Gastrocnemius medialis (tissue), 4 donors: ENCODE measurements around the gene HCN1.

Experiments used
- POLR2A ChIP-seq, 2 donors: fragments of 450-650 bp; IDR thresholded peaks; one replicate each; pipeline ENCODE4 v1.6.1; 2017; ENCODE audit warnings: antibody characterized with exemption in 2 of 2, mild to moderate bottlenecking in 2 of 2, moderate library complexity in 2 of 2
- TF ChIP-seq, protein P1 (sequence below), 5 experiments: fragments of 450-650 bp in 3 of 5; fragments of 200-600 bp in 2 of 5; sonication (generic) in 2 of 5; IDR thresholded peaks in 4 of 5; conservative IDR thresholded peaks in 1 of 5; 1 replicate in 4 of 5; 2 replicates in 1 of 5; pipeline ENCODE4 v1.5.1; 2016 to 2019; ENCODE audit warnings: antibody characterized with exemption in 5 of 5, mild to moderate bottlenecking in 3 of 5, moderate library complexity in 3 of 5

GRCh38 chr5:45491368-45491767, 204.8 kb downstream of the HCN1 start:
- TF ChIP-seq, protein P1, sequence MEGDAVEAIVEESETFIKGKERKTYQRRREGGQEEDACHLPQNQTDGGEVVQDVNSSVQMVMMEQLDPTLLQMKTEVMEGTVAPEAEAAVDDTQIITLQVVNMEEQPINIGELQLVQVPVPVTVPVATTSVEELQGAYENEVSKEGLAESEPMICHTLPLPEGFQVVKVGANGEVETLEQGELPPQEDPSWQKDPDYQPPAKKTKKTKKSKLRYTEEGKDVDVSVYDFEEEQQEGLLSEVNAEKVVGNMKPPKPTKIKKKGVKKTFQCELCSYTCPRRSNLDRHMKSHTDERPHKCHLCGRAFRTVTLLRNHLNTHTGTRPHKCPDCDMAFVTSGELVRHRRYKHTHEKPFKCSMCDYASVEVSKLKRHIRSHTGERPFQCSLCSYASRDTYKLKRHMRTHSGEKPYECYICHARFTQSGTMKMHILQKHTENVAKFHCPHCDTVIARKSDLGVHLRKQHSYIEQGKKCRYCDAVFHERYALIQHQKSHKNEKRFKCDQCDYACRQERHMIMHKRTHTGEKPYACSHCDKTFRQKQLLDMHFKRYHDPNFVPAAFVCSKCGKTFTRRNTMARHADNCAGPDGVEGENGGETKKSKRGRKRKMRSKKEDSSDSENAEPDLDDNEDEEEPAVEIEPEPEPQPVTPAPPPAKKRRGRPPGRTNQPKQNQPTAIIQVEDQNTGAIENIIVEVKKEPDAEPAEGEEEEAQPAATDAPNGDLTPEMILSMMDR (IDR thresholded peaks at IDR 0.05 in 4 of 5, conservative IDR thresholded peaks at IDR 0.05 in 1 of 5), result no peak
- no peak for TF ChIP-seq POLR2A (IDR thresholded peaks at IDR 0.05)
